K562 (cell line): ENCODE measurements around the gene C7. TPM values are rescaled to one million over a fixed set of nuclear protein-coding genes. Genes with fewer than 3 reads are reported as not detected.

Experiments
- ATAC-seq: fragments of 200-7000 bp; cut with Tn5 transposase; 3 replicates; pipeline ENCODE4 v1.9.1; 2020; ENCODE audit warnings: moderate library complexity
- BruUV-seq: library from RNA; stranded (reverse); fragments of 400-500 nt; replicated peaks from 2 replicates; lab custom pipeline; 2021; lab: Mats Ljungman, UMichigan
- CTCF ChIA-PET: fragments of 300-600 bp; formaldehyde crosslinking; extraction: SDS; loops from one replicate; lab custom pipeline; 2021; ENCODE audit warnings: low intra/inter-chr PET ratio; lab: Yijun Ruan, JAX
- POLR2A ChIA-PET: fragments of 300-600, 350-650 bp; sonication (Branson Sonifier 250); formaldehyde crosslinking; extraction: SDS; loops from one replicate; lab custom pipeline; 2021; ENCODE audit warnings: antibody characterized with exemption, inconsistent platforms; lab: Yijun Ruan, JAX
- DNase-seq, 4 experiments: peaks; one replicate each; pipeline versions ENCODE4 v3.0.0 to v3.0.0-alpha.2; 2011 to 2018; ENCODE audit warnings: low spot score in 3 of 4, mixed read lengths in 3 of 4; ENCODE audit errors: extremely low read depth in 1 of 4
- FAIRE-seq: peaks from 2 replicates; lab custom pipeline; 2011; peaks lifted over from hg19 to GRCh38; lab: Jason Lieb, UNC
- H2AFZ ChIP-seq: 2 replicates; pipeline ENCODE4 v1.6.0; 2011; ENCODE audit warnings: low read depth, low read length, control low read depth, inconsistent platforms
- H3K27ac ChIP-seq: fragments of 200-600 bp; 3 replicates; pipeline ENCODE4 v1.8.0; 2011; ENCODE audit warnings: low read depth, mild to moderate bottlenecking, control low read depth, inconsistent platforms, low read length, moderate library complexity, mixed read lengths; ENCODE audit errors: extremely low read depth
- H3K27me3 ChIP-seq, 2 experiments: fragments of 300-600 bp in 1 of 2; 2 replicates in 1 of 2; 3 replicates in 1 of 2; pipeline versions ENCODE4 v1.6.0 to v1.8.0; 2011; ENCODE audit warnings: inconsistent platforms in 2 of 2, low read length in 2 of 2, mild to moderate bottlenecking in 1 of 2, mixed read lengths in 1 of 2, moderate library complexity in 1 of 2; ENCODE audit not compliant: control insufficient read depth in 2 of 2, insufficient read depth in 2 of 2
- H3K36me3 ChIP-seq: fragments of 300-600 bp; 3 replicates; pipeline ENCODE4 v1.8.0; 2011; ENCODE audit warnings: mild to moderate bottlenecking, low read length, inconsistent platforms; ENCODE audit not compliant: control insufficient read depth, insufficient read depth
- H3K4me1 ChIP-seq, 2 experiments: fragments of 200-600 bp in 1 of 2; replicated peaks in 1 of 2; 2 replicates in 1 of 2; 3 replicates in 1 of 2; pipeline versions ENCODE4 v1.5.1 to v1.8.0; 2011; ENCODE audit warnings: inconsistent platforms in 2 of 2, low read length in 2 of 2, mild to moderate bottlenecking in 1 of 2, mixed read lengths in 1 of 2, moderate library complexity in 1 of 2; ENCODE audit not compliant: control insufficient read depth in 2 of 2, insufficient read depth in 2 of 2
- H3K4me2 ChIP-seq: 2 replicates; pipeline ENCODE4 v1.6.1; 2011; ENCODE audit warnings: low read length, control low read depth, inconsistent platforms, mixed read lengths; ENCODE audit not compliant: insufficient read depth
- H3K4me3 ChIP-seq: fragments of 200-600 bp; sonication (generic), shearing (Covaris generic); 2 replicates; pipeline ENCODE4 v1.5.1; 2016; ENCODE audit warnings: control low read depth, inconsistent platforms
- H3K79me2 ChIP-seq: fragments of 200-600 bp; 3 replicates; pipeline ENCODE4 v1.8.0; 2011; ENCODE audit warnings: low read length, inconsistent platforms; ENCODE audit not compliant: control insufficient read depth, insufficient read depth
- H3K9ac ChIP-seq, 2 experiments: 2 replicates each; pipeline versions ENCODE4 v1.6.0 to v1.6.1; 2011; ENCODE audit warnings: low read depth in 2 of 2, low read length in 2 of 2, control low read depth in 1 of 2, inconsistent platforms in 1 of 2, mild to moderate bottlenecking in 1 of 2, mixed read lengths in 1 of 2; ENCODE audit not compliant: insufficient read depth in 1 of 2
- H3K9me1 ChIP-seq: one replicate; pipeline ENCODE4 v1.6.0; 2011; ENCODE audit warnings: inconsistent platforms, mild to moderate bottlenecking, low read length, moderate library complexity; ENCODE audit not compliant: control insufficient read depth, insufficient read depth
- H3K9me3 ChIP-seq: replicated peaks from 2 replicates; pipeline ENCODE4 v1.5.1; 2011; ENCODE audit warnings: low read depth, low read length, inconsistent platforms; ENCODE audit not compliant: control insufficient read depth, insufficient read depth
- H4K20me1 ChIP-seq: replicated peaks from 2 replicates; pipeline ENCODE4 v1.6.1; 2011; ENCODE audit warnings: low read length, inconsistent platforms, mixed read lengths; ENCODE audit not compliant: control insufficient read depth, insufficient read depth
- ARID3A ChIP-seq: IDR thresholded peaks from 2 replicates; pipeline ENCODE4 v1.6.1; 2012; ENCODE audit warnings: low read depth, low read length, improper control_type of control experiment, borderline replicate concordance
- BCL6 ChIP-seq: fragments of 250-450 bp; sonication (Bioruptor Pico); IDR thresholded peaks from 2 replicates; pipeline ENCODE4 v1.4.0; 2020
- CHD1 ChIP-seq: fragments of 200-600 bp; sonication (generic); IDR thresholded peaks from one replicate; pipeline ENCODE4 v1.6.1; 2012; ENCODE audit warnings: mild to moderate bottlenecking, moderate library complexity, low read length, inconsistent platforms
- CTCFL ChIP-seq: IDR thresholded peaks from 2 replicates; pipeline ENCODE4 v1.6.1; 2011; ENCODE audit warnings: borderline replicate concordance, low read depth, mild to moderate bottlenecking, moderate library complexity, low read length; ENCODE audit not compliant: insufficient read depth, poor library complexity, severe bottlenecking
- EGR1 ChIP-seq: fragments of 450-650 bp; conservative IDR thresholded peaks from 2 replicates; pipeline ENCODE4 v1.6.1; 2017; ENCODE audit warnings: mild to moderate bottlenecking
- RFX1 ChIP-seq: fragments of 450-650 bp; IDR thresholded peaks from 2 replicates; pipeline ENCODE4 v1.6.1; 2016; ENCODE audit warnings: mild to moderate bottlenecking, moderate library complexity
- WGBS: fragments of 100-300 bp; shearing (Covaris generic); methylation state at CpG from one replicate; pipeline ENCODE4 v1.1.6; 2016; ENCODE audit warnings: low coverage, mixed read lengths; ENCODE audit not compliant: insufficient coverage; ENCODE audit errors: missing lambda C conversion rate; 5-methylcytosine and 5-hydroxymethylcytosine counted together
- in situ Hi-C: fragments of 300-500 bp; cut with MboI; formaldehyde crosslinking; loops from 4 replicates; pipeline ENCODE4 v1.15.0; 2018; ENCODE audit warnings: inconsistent platforms, mixed read lengths
- intact Hi-C: fragments of 100-400 bp; cut with micrococcal nuclease; formaldehyde crosslinking; loops from 2 replicates; pipeline ENCODE4 v1.14.2; 2022
- polyA plus RNA-seq, 8 experiments: library from polyadenylated mRNA; depleted of rRNA in 4 of 8; stranded (reverse) in 5 of 8; unstranded in 3 of 8; fragments of >200 nt; fragmentation: Nextera tagmentation in 2 of 8; fragmentation: Illumina TruSeq in 1 of 8; extraction: Ambion mirVana in 2 of 8; extraction: Trizol in 1 of 8; gene quantifications; 2 replicates each; pipeline versions ENCODE4 v1.2.1 to v1.2.3, GENCODE V29; 2011 to 2014; ENCODE audit warnings: inconsistent platforms in 1 of 8, missing spikeins in 1 of 8
- total RNA-seq, 7 experiments: library from RNA; depleted of rRNA in 6 of 7; stranded (reverse); fragments of >200 nt in 6 of 7; fragmentation: Illumina TruSeq in 2 of 7; extraction: Trizol in 2 of 7; gene quantifications; 2 replicates each; pipeline versions ENCODE4 v1.2.1 to v1.2.3, GENCODE V29; 2011 to 2021; ENCODE audit warnings: low replicate concordance in 1 of 7

C7 gene
- total and polyA plus RNA-seq, 9 of the 15 experiments (the other 6 are each of a cell fraction or from before 2014, with no cell fraction given): 0.82 TPM; not detected in 8

GRCh38 chr5:40988746-40989510 is 79.6 kb downstream of the C7 start:
- 0% methylated on average over 8 of the region's 8 CpGs for WGBS
- H4K20me1 ChIP-seq: no peaks in the 10 kb centered on the region
- H3K4me2 ChIP-seq: no peak overlapping the region
- BruUV-seq: no TSS peak
- intact Hi-C loops: no loop called here
- H3K27me3 ChIP-seq: no peaks in the 10 kb centered on the region
- no peak for DNase-seq
- ChIA-PET POLR2A (no interaction called here), CTCF (no interaction called here)
- FAIRE-seq: no peak
- H3K9me3 ChIP-seq: no peaks in the 10 kb centered on the region
- H3K4me3 ChIP-seq: no peak overlapping the region
- no peak for ATAC-seq
- H3K4me1 ChIP-seq: no peaks in the 10 kb centered on the region
- H3K79me2 ChIP-seq: no peaks in the 10 kb centered on the region
- H2AFZ ChIP-seq: no peak overlapping the region
- in situ Hi-C loops: no loop called here
- no peaks in the 10 kb centered on the region for H3K9me1 ChIP-seq
- TF ChIP-seq EGR1: no peak
- no peak for TF ChIP-seq ARID3A
- no peak for TF ChIP-seq BCL6
- no peak for TF ChIP-seq CHD1
- no peak for TF ChIP-seq RFX1
- no peak for TF ChIP-seq CTCFL
- TF ChIP-seq, all 486 proteins: peak for 0
- Histone ChIP-seq H3K36me3 (no peaks in the 10 kb centered on the region), H3K27ac (no peak overlapping the region), H3K9ac (no peak overlapping the region)
